ENCODE measurements around the gene SIGLECL1.

- TF ChIP-seq CTCF (conservative IDR thresholded peaks at IDR 0.05) (no peak), ZFX (IDR thresholded peaks at IDR 0.05) (no peak)
Measured at GRCh38 chr19:51258165-51259160, 7.6 kb downstream of the SIGLECL1 start.

Data from C4-2B (cell line).